ENCODE data around the gene LCK. TPM values are rescaled to one million over a fixed set of nuclear protein-coding genes. Genes with fewer than 3 reads are reported as not detected.

The LCK gene
- total RNA-seq, 6 experiments from 2014 or later, result not detected

DNA sequence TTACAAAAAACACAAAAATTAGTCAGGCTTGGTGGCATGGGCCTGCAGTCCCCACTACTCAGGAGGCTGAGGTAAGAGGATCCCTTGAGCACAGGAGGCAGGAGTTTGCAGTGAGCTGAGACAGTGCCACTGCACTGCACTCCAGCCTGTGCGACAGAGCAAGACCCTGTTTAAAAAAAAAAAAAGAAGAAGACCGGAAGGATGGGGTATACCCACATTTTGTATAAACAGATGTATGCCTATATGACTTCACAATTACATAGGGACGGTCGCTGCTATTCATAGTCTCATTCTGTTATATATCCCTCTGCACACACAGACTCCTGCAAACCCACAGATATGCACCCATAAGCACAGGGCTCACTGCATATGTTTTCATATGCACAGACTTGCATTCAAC is 12.7 kb downstream of the LCK start:
- Mint-ChIP-seq H3K4me3 (no peak overlapping the region), H3K9me3 (no peaks in the 10 kb centered on the region), H3K27me3 (ENCODE audit: insufficient read depth) (peaks cover 7% of the 10 kb centered on the region; the same call in 1 of the 2 replicates), H3K4me1 (ENCODE audit: low read depth) (peaks cover 11% of the 10 kb centered on the region), H3K27ac (no peak overlapping the region), H3K36me3 (ENCODE audit: low read depth) (no peaks in the 10 kb centered on the region)
- no peak for DNase-seq
- TF ChIP-seq CTCF (IDR thresholded peaks at IDR 0.05), result no peak

GRCh38 chr1:32265846-32266245 is 14.8 kb downstream of the LCK start:
- no peaks in the 10 kb centered on the region for H3K9me3 Mint-ChIP-seq
- no peak for TF ChIP-seq CTCF (IDR thresholded peaks at IDR 0.05)
- no peak overlapping the region for H3K27ac Mint-ChIP-seq
- H3K27me3 Mint-ChIP-seq (ENCODE audit: insufficient read depth), result peaks cover 2% of the 10 kb centered on the region; the same call in 1 of the 2 replicates
- no peak overlapping the region for H3K4me3 Mint-ChIP-seq
- no peaks in the 10 kb centered on the region for H3K36me3 Mint-ChIP-seq (ENCODE audit: low read depth)
- H3K4me1 Mint-ChIP-seq (ENCODE audit: low read depth), result peaks cover 11% of the 10 kb centered on the region
- no peak for DNase-seq

DNA sequence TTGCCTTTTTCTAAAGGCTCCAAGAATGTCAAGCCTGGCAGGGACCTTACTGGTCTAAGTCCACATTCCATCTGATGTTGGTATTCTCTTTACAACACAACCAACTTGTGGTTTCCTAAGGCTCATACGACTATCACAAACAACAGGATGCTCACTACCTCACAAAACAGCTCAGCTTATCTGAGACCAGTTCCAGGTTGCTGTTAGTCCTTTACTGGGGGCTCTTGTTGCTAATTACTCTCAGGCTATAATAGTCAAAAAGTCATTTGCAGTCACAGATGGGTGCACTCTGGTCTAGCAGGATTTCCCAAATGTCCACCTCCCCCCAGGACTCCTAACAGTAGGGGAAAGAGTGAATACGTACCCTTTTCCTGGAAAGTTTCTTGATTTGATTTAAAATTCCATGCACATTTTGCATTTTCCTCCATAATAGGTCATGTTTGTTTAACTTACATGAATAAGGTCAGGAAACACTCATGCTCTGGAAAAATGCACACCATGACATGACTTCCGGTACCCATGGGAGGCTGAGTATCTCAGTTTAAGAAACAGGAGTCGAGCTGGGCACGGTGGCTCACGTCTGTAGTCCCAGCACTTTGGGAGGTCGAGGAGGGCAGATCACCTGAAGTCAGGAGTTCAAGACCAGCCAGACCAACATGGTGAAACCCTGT is 16.0 kb downstream of the LCK start:
- Mint-ChIP-seq H3K36me3 (ENCODE audit: low read depth) (no peaks in the 10 kb centered on the region), H3K4me3 (peak overlapping the region; percentile 49; the same call in 1 of the 2 replicates), H3K27ac (peak overlapping the region; percentile 87), H3K27me3 (ENCODE audit: insufficient read depth) (peaks cover 6% of the 10 kb centered on the region; the same call in 1 of the 2 replicates), H3K9me3 (no peaks in the 10 kb centered on the region), H3K4me1 (ENCODE audit: low read depth) (peaks cover 11% of the 10 kb centered on the region)
- peak; percentile 47 for DNase-seq
- no peak for TF ChIP-seq CTCF (IDR thresholded peaks at IDR 0.05)

DNA sequence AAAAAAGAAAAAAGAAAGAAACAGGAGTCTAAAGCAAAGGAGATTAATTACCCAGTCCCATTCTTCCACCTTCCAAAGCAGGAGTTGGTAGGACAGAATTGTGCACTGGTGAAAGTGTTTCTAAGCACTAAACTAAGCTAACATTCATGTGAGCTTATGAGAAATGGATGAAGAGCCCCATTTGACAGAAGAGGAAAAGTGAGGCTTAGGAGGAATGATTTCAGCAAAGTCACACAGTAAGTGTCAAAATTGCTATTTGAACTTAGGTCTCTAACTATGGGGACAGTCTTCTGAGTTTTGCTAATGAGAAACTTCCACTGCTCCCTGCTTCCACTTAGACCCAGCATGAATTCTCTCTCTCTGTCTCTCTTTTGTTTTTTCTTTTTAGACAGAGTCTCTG is 18.7 kb downstream of the LCK start:
- no peaks in the 10 kb centered on the region for H3K9me3 Mint-ChIP-seq
- H3K36me3 Mint-ChIP-seq (ENCODE audit: low read depth), result no peaks in the 10 kb centered on the region
- H3K27ac Mint-ChIP-seq, result no peak overlapping the region
- H3K4me3 Mint-ChIP-seq, result no peak overlapping the region
- H3K27me3 Mint-ChIP-seq (ENCODE audit: insufficient read depth), result peaks cover 19% of the 10 kb centered on the region
- DNase-seq, result no peak
- no peak for TF ChIP-seq CTCF (IDR thresholded peaks at IDR 0.05)
- H3K4me1 Mint-ChIP-seq (ENCODE audit: low read depth), result peaks cover 16% of the 10 kb centered on the region

DNA sequence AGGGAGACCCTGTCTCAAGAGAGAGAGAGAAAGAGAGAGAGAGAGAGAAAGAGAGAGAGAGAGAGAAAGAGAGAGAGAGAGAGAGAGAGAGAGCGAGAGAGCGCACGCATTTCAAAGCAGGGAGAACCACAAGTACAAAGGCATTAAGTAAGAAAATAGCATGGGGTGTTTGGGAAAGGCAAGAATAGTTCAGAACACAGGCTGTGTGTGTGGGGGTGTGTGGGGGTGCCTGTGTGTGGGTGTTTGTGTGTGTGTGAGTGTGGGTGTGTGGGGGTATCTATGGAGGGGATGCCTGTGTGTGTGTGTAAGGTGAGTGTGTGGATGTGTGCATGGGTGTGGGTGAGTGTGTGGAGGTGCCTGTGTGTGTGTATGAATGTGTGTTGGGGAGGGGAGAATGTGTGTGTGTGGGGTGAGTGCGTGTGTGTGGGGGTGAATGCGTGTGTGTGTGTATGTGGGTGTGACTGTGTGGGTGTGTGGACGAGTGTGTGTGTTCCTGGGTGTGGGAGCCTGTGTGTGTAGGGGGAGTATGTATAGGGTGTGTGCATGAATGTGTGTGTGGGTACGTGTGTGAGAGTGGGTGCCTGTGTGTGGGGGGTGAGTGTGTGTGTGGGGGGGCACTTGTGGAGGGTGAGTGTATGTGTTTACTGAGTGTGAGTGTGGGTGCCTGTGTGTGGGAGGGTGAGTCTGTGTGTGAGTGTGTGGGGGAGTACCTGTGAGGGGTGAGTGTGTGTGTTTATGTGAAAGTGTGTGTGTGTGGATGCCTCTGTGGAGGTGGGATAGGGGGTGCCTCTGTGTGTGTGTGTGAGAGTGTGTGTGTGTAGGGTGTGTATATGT is 21.7 kb downstream of the LCK start:
- Mint-ChIP-seq H3K27me3 (ENCODE audit: insufficient read depth) (peaks cover 26% of the 10 kb centered on the region), H3K9me3 (no peaks in the 10 kb centered on the region), H3K36me3 (ENCODE audit: low read depth) (no peaks in the 10 kb centered on the region), H3K27ac (no peak overlapping the region), H3K4me1 (ENCODE audit: low read depth) (0 out of 2 replicates have a peak, but pooled peaks cover 5% of the 10 kb centered on the region), H3K4me3 (no peak overlapping the region)
- DNase-seq, result no peak
- TF ChIP-seq CTCF (IDR thresholded peaks at IDR 0.05), result no peak
